ENCODE measurements around the gene MYLK2.

The MYLK2 gene

DNA sequence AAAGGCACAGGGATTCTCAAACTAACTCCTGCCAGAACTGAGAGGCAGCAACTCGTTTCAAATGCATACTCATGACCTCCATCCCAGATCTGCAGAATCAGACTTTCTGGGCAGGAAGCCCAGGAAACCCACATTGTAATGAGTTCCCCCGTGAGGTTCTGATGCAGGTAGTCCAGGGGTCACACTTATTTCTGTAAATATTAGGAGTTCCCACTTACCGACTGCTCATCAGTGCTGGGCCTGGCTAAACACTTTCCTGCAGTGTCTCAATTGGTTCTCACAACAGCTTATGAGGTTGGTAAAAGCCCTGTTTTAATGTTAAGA lies 39.6 kb downstream of the MYLK2 start:
- DNase-seq = no peak

DNA sequence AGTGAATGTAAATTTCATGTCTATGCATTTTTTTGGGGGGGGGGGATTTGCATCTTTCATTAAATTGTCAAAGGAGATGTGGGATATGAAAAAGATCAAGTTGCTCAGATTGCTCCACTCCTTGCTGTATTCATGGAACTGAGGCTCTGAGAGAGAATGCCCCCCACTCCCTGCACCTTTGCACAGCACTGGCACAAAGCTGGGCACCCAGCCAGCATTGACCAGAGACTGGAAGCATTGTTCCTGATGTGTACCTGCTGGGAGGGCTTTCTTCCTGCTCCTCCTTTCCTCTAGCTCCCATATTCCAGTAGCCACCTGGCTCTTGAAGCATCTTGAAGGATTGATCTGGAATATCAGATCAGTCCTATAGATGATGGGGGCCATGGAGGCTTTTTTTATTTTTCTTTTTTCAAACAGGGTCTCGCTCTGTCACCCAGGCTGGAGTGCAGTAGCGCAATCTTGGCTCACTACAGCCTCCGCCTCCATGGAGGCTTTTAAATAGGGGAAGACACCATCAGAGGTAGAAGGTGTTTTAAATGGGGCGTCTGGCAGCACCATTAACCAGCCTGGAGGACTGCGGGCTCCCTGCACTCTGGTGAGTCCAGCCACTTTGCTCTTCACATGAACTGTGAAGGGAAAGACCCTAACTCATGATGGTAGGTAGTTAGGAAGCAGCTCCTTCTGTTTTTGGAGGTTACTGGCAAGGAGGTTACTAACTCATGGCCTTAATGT lies 40.3 kb downstream of the MYLK2 start:
- DNase-seq = no peak

DNA sequence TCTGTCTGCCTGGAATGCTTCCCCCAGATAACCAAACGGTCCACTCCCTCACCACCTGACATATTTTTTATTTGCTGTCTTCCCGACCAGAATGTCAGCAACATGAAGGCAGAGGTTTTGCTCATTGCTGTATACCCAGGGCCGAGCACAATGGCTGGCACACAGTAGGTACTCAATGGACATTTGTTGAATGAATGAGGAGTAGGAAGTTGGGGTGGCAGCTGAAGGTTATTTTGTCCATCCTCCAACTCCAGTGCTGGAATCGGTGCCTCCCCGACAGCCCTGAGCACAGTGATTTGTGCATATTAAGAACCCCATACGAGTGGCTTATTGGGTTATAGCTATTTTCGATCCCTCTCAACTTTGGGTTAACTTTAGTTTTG lies 40.8 kb downstream of the MYLK2 start:
- no peak for DNase-seq

DNA sequence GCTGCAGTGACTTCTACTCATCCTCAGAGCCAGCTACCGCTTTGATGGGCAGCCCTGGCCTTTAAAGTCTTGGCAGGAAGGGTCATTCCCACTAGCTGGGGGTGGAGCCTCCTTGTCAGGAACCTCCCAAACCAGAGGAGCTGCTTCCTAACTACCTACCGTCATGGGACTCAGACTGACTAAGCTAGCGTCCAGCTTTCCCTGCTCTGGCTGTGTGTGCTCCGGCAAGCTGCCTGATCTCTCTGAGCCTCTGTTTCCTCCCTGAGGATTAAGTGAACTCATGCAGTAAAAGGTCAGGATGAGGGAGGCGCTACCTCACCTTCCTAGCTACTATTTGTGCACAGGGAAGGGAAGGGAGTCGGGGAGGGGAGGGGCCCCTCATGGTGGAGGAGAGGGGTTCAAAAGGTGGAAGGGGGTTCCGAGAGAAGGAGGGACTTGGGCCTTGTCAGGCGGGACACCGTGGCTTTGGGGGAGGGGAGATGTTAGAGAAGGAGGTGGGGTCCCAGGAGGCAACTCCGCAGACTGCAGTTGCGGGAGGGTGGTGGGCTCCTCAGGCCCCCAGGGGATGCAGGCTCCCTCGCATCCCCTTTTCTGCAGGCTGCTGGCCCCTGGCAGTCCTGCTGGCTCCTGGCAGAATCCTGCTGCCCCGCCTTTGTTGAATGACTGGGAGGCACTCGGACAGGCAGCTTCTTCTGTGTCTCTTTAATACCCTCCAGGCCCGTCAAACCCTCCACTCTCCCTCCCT lies 41.4 kb downstream of the MYLK2 start:
- DNase-seq = no peak

- no peak for DNase-seq
These were observed 41.9 kb downstream of the MYLK2 start for GRCh38 chr20:31861135-31861384.

- peak; percentile 24 for DNase-seq
These were observed 42.4 kb downstream of the MYLK2 start for GRCh38 chr20:31861385-31862156.

GRCh38 chr20:31862157-31862470 lies 43.0 kb downstream of the MYLK2 start:
- no peak for DNase-seq

- DNase-seq = no peak
These were observed 43.4 kb downstream of the MYLK2 start for GRCh38 chr20:31862506-31862905.

DNA sequence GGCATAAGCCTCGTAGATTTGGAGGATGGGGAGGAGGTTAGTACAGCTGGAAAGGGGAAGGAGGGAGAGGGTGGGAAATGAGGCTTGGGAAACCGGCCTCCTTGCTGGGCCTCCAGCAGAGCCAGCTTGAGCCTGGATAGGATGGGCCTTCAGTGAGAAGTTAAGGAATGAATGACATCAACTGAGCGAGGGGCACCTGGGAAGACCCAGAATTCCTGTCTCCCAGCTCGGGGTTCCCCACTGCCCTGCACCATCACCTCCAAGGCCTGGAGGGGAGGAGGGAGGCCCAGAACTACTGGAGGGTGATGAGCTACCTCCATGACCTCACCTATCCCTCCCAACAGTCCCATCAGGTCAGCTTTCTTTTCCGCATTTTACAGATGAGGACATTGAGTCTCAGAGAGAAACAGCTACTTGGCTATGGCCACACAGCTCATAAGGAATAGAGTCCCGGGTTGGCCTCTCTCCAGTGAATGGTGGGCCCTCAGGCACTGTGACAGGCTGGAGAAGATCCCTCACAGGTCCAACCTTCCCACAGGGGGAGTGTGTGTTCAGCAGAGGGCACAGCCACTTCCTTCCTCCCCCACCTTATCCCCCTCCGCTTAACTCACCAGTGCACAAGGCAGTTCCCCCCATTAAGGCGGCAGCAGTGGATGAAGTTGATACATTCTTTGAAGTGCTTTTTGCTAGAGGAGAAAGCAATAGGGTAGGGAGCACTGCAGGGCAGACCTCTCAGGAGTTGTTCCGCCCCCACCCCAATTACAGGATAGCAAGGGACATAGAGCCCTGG lies 44.3 kb downstream of the MYLK2 start:
- DNase-seq = no peak

DNA sequence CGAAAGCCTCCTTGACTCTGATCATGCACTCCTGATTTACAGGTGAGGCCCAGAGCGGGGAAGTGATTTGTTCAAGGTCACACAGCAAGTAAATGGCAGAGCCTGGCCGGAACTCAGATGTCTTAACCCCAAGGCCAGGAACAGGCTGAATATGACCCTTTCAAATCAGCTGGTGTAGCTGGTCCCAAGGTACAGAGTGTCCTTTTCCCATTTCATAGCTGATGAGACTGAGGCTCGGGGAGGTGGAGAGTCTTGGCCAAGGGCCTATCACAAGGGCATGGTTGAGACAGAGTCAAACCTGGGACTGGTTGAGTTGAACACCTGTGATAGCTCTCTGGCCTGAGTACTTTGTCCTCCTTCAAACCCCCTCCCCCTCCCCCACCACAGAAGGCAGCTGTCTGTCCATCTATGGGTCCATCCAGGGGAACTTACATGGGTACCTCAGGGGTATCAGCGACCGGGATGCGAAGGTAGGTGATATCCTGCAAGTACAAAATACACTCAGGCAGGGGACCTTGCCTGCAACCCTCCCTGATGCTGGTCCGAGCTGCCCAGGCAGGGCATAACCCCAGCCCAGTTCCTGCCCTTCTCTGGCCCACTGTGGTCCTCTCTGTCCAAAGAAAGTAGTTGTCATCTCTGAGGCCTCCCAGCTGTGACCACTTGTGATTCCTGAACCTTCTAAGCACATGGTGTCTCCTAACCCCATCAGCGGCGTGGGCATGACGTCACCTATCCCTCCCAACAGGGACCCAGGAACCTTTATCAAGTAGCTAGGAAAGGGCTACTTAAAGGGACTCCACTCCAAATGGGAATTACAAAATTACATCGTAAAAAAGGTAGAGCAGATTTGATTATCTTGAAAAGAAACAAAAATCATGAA lies 45.6 kb downstream of the MYLK2 start:
- DNase-seq = no peak

DNA sequence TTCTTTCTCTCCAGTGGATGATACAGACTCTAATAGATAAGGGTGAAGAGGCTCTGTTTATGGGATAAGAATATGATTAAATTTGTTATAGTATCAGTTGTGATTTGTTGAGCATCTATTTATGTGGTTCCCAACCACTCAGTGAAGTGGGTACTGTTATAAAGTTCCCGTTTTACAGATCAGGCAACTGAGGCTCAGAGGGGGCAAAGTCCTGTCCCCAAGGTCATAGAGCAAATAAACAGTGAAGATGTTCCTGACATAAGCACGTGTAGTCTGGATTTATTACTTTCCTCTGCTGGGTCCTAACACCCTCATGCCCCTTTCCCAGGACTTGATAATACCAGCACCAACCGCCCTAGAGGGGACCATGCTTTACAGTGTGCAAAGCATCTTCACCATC lies 47.1 kb downstream of the MYLK2 start:
- DNase-seq = no peak

GRCh38 chr20:31868853-31869672 lies 49.9 kb downstream of the MYLK2 start:
- DNase-seq = no peak

GRCh38 chr20:31869673-31869941 lies 50.5 kb downstream of the MYLK2 start:
- no peak for DNase-seq

DNA sequence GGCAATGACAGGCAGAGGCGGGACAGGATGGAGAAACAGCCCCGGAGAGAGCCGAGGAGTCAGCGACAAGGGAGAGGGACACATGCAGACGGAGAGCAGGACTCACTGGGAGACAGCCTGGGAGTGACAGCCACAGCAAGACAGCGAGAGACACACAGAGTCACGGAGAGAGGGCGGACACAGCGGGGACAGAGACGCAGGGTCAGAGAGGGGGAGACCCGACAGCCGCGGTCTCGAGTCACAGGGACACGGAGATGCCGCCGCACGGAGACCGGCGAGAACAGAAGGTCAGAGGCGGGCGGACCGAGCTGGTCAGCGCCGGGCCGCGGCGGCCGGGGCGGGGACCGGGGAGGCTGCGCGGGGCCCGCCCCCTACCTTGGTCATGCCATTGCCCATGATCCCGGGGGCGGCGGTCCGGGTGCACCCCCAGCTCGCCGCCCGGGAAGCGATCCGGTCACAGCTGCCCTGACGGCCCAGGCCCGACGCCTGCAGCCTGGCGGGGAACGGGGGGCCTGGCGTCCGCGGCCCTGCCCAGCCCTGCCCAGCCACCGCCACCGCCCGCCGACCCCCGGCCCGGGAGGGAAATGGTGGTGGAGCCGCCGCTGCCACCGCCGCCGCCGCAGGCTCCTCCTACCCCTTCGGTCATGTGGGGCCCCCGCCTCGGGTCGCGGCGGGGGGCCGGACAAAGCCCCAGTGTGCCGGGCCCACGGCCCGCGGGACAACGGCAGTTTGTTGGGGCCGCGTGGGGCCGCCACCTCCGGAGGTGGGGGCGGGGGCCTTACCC lies 51.0 kb downstream of the MYLK2 start, which contains the start of the genes DUSP15 and TTLL9:
TSS of gene DUSP15 (minus strand) at position 586 of the 784 bp plus-strand sequence. CDS start at position 396, 190 bp downstream.
TSS of gene TTLL9 (plus strand) at position 693 of the 784 bp plus-strand sequence. CDS start 493 bp downstream, outside the sequence.
- DNase-seq = peak; percentile 84

DNA sequence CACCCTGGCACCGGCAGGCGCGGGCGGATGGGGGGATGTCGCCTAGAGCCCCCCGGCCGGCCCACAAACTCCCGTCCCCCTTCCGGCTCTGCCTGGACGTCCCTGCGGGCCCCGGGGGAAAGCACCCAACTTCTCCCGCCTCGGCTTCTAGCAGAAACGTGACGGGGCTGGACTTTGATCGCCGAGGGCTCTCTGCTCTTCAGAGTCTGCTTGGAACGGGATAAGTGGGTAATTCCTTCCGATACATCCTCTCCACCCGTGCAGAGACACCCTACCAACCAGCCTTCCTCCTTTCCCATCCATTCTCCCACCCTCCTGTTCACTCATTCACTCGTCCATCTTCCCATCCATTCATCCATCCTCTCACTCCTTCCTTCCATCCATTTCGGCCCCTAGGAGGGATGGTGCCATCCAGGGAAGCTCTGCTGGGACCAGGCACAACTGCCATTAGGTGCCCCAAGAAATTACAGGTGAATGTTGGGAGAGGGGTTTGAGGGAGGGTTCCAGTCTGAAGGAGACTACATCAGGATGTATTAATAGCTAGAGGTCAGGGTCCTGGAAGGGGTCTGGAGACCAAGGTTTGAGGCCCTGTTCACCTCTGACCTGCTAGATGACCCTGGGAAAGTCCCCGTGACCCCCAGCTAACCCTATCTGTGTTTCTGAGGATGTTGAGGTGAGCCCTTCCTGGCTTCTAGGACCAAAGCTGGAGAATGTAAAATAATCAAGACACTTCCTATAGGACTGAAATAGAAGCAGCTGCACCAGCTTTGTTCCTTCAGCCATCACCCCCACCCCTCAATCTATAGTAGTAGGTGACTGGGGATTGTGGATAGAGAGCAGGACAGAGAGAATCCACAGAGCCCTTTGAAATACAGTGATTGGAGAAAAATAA lies 51.8 kb downstream of the MYLK2 start:
- DNase-seq = no peak

GRCh38 chr20:31871618-31871954 lies 52.4 kb downstream of the MYLK2 start:
- no peak for DNase-seq

DNA sequence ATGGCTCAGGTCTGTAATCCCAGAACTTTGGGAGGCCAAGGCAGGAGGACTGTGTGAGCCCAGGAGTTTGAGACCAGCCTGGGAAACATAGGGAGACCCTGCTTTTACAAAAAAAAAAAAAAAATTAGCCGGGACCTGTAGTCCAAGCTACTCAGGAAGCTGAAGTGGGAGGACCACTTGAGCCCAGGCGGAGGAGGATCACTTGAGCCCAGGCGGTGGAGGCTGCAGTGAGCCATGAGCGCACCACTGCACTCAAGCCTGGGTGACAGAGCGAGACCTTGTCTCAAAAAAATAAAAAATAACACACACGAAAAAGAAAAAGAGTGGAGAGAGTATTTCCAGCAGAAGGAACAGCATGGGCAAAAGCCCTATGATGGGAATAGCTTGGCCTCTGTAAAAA lies 53.2 kb downstream of the MYLK2 start:
- DNase-seq = no peak

- no peak for DNase-seq
These were observed 56.5 kb downstream of the MYLK2 start for GRCh38 chr20:31875671-31876070.

DNA sequence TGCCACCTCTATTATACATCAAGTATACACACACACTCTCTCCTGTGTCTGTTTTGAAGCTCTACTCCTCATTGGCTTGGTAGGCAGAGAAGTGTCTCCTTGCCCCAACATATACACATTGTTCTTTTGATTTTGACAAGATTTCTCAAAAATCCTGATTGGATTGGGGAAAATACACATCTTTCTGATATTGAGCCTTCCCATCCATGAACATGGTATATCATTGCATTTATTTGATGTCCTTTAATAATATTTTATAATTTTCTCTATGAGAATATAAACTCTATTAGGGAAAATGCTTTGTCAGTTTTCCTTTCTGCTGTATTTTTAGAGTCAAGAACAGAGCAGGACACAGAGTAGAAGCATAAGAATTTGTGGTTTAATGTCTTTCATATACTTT lies 58.5 kb downstream of the MYLK2 start:
- no peak for DNase-seq
